Measurements from ENCODE around the gene TBC1D2.

The TBC1D2 gene

GRCh38 chr9:98254228-98255060 is 1.0 kb downstream of the TBC1D2 start:
- peaks cover 40% of the 10 kb centered on the region for H3K79me2 ChIP-seq (ENCODE audit: control insufficient read depth, insufficient read depth, low read length)
- H3K56ac ChIP-seq (ENCODE audit: low read length) = peak overlapping the region; percentile 90
- no peak overlapping the region for H3K27ac ChIP-seq (ENCODE audit: low read depth, low read length)
- no peaks in the 10 kb centered on the region for H3K27me3 ChIP-seq (ENCODE audit: insufficient read depth, low read length, poor library complexity)
- H3K4me1 ChIP-seq (ENCODE audit: control insufficient read depth, low read depth, low read length) = peaks cover 11% of the 10 kb centered on the region
- peaks cover 2% of the 10 kb centered on the region for H3K36me3 ChIP-seq (ENCODE audit: control insufficient read depth, insufficient read depth, low read length)
- no peak overlapping the region for H3K23ac ChIP-seq (ENCODE audit: low read length)
- H3K18ac ChIP-seq (ENCODE audit: low read length) = no peak overlapping the region
- H3K4me2 ChIP-seq (ENCODE audit: low read length) = peak overlapping the region; percentile 59
- no CpG with 5 or more reads among the region's 5 CpGs for WGBS (ENCODE audit: extremely low coverage, insufficient coverage, low lambda C conversion rate)
- no peak overlapping the region for H2BK15ac ChIP-seq (replicated peaks; ENCODE audit: low read depth)
- H2AK5ac ChIP-seq (ENCODE audit: low read length) = no peak overlapping the region
- peak overlapping the region; percentile 66 for H3K4ac ChIP-seq (ENCODE audit: low read depth, low read length)
- peak overlapping the region; percentile 81 for H3K4me3 ChIP-seq (ENCODE audit: low read length)
- no peak overlapping the region for H2BK120ac ChIP-seq (ENCODE audit: low read depth, low read length)
- H3K79me1 ChIP-seq (ENCODE audit: low read length) = peaks cover 26% of the 10 kb centered on the region
- no peak overlapping the region for H4K5ac ChIP-seq (ENCODE audit: low read length)
- H4K8ac ChIP-seq (ENCODE audit: low read depth, low read length) = no peak overlapping the region
- DNase-seq = no peak
- H2BK5ac ChIP-seq (ENCODE audit: low read length) = no peak overlapping the region
- H3K9ac ChIP-seq (ENCODE audit: low read length) = peak overlapping the region; percentile 60

GRCh38 chr9:98253565-98253964 is 1.9 kb downstream of the TBC1D2 start:
- Histone ChIP-seq H3K23ac (ENCODE audit: low read length) (peak overlapping the region; percentile 51), H3K27ac (ENCODE audit: low read depth, low read length) (no peak overlapping the region)

GRCh38 chr9:98251551-98251950 is 3.9 kb downstream of the TBC1D2 start:
- peaks cover 40% of the 10 kb centered on the region for H3K79me2 ChIP-seq (ENCODE audit: control insufficient read depth, insufficient read depth, low read length)
- no peak for DNase-seq

More at GRCh38 chr9:98253565-98253964, 1.9 kb downstream of the TBC1D2 start:
- H4K5ac ChIP-seq (ENCODE audit: low read length) = no peak overlapping the region
- no peak for DNase-seq
- H3K4ac ChIP-seq (ENCODE audit: low read depth, low read length) = no peak overlapping the region
- H3K79me2 ChIP-seq (ENCODE audit: control insufficient read depth, insufficient read depth, low read length) = peaks cover 40% of the 10 kb centered on the region
- H3K4me1 ChIP-seq (ENCODE audit: control insufficient read depth, low read depth, low read length) = peaks cover 11% of the 10 kb centered on the region
- H3K4me2 ChIP-seq (ENCODE audit: low read length) = peak overlapping the region; percentile 47
- no peaks in the 10 kb centered on the region for H3K27me3 ChIP-seq (ENCODE audit: insufficient read depth, low read length, poor library complexity)
- no peak overlapping the region for H4K8ac ChIP-seq (ENCODE audit: low read depth, low read length)
- H2BK120ac ChIP-seq (ENCODE audit: low read depth, low read length) = no peak overlapping the region
- H2BK15ac ChIP-seq (replicated peaks; ENCODE audit: low read depth) = no peak overlapping the region
- H3K4me3 ChIP-seq (ENCODE audit: low read length) = peak overlapping the region; percentile 6
- H3K36me3 ChIP-seq (ENCODE audit: control insufficient read depth, insufficient read depth, low read length) = peaks cover 2% of the 10 kb centered on the region
- peaks cover 26% of the 10 kb centered on the region for H3K79me1 ChIP-seq (ENCODE audit: low read length)
- H2AK5ac ChIP-seq (ENCODE audit: low read length) = no peak overlapping the region
- peak overlapping the region; percentile 47 for H3K56ac ChIP-seq (ENCODE audit: low read length)
- no peak overlapping the region for H2BK5ac ChIP-seq (ENCODE audit: low read length)
- no peak overlapping the region for H3K18ac ChIP-seq (ENCODE audit: low read length)
- no CpG with 5 or more reads among the region's 3 CpGs for WGBS (ENCODE audit: extremely low coverage, insufficient coverage, low lambda C conversion rate)
- H3K9ac ChIP-seq (ENCODE audit: low read length) = peak overlapping the region; percentile 55

GRCh38 chr9:98249771-98250170 is 5.7 kb downstream of the TBC1D2 start:
- Histone ChIP-seq H3K27ac (ENCODE audit: low read depth, low read length) (no peak overlapping the region), H3K4me2 (ENCODE audit: low read length) (no peak overlapping the region), H3K9ac (ENCODE audit: low read length) (no peak overlapping the region), H3K79me1 (ENCODE audit: low read length) (peaks cover 26% of the 10 kb centered on the region), H3K56ac (ENCODE audit: low read length) (no peak overlapping the region), H3K4me1 (ENCODE audit: control insufficient read depth, low read depth, low read length) (peaks cover 13% of the 10 kb centered on the region), H4K8ac (ENCODE audit: low read depth, low read length) (no peak overlapping the region), H3K27me3 (ENCODE audit: insufficient read depth, low read length, poor library complexity) (no peaks in the 10 kb centered on the region), H3K18ac (ENCODE audit: low read length) (no peak overlapping the region), H3K36me3 (ENCODE audit: control insufficient read depth, insufficient read depth, low read length) (peaks cover 2% of the 10 kb centered on the region), H3K23ac (ENCODE audit: low read length) (no peak overlapping the region), H2BK15ac (replicated peaks; ENCODE audit: low read depth) (no peak overlapping the region), H3K4me3 (ENCODE audit: low read length) (no peak overlapping the region), H4K5ac (ENCODE audit: low read length) (no peak overlapping the region), H2AK5ac (ENCODE audit: low read length) (no peak overlapping the region), H2BK5ac (ENCODE audit: low read length) (no peak overlapping the region), H2BK120ac (ENCODE audit: low read depth, low read length) (no peak overlapping the region), H3K4ac (ENCODE audit: low read depth, low read length) (no peak overlapping the region), H3K79me2 (ENCODE audit: control insufficient read depth, insufficient read depth, low read length) (peaks cover 38% of the 10 kb centered on the region)
- no peak for DNase-seq
- WGBS (ENCODE audit: extremely low coverage, insufficient coverage, low lambda C conversion rate) = no CpG with 5 or more reads among the region's 2 CpGs

More at GRCh38 chr9:98251551-98251950, 3.9 kb downstream of the TBC1D2 start:
- no peak overlapping the region for H3K56ac ChIP-seq (ENCODE audit: low read length)
- no peak overlapping the region for H3K4me2 ChIP-seq (ENCODE audit: low read length)
- H3K18ac ChIP-seq (ENCODE audit: low read length) = no peak overlapping the region
- no peak overlapping the region for H4K5ac ChIP-seq (ENCODE audit: low read length)
- no peak overlapping the region for H3K9ac ChIP-seq (ENCODE audit: low read length)
- no peak overlapping the region for H2BK120ac ChIP-seq (ENCODE audit: low read depth, low read length)
- WGBS (ENCODE audit: extremely low coverage, insufficient coverage, low lambda C conversion rate) = no CpG with 5 or more reads among the region's 9 CpGs
- H3K4me3 ChIP-seq (ENCODE audit: low read length) = no peak overlapping the region
- H3K27me3 ChIP-seq (ENCODE audit: insufficient read depth, low read length, poor library complexity) = no peaks in the 10 kb centered on the region
- H4K8ac ChIP-seq (ENCODE audit: low read depth, low read length) = no peak overlapping the region
- no peak overlapping the region for H3K27ac ChIP-seq (ENCODE audit: low read depth, low read length)
- no peak overlapping the region for H2BK15ac ChIP-seq (replicated peaks; ENCODE audit: low read depth)
- no peak overlapping the region for H2BK5ac ChIP-seq (ENCODE audit: low read length)
- H3K23ac ChIP-seq (ENCODE audit: low read length) = no peak overlapping the region
- H3K79me1 ChIP-seq (ENCODE audit: low read length) = peaks cover 28% of the 10 kb centered on the region
- peaks cover 2% of the 10 kb centered on the region for H3K36me3 ChIP-seq (ENCODE audit: control insufficient read depth, insufficient read depth, low read length)
- H3K4ac ChIP-seq (ENCODE audit: low read depth, low read length) = no peak overlapping the region
- H3K4me1 ChIP-seq (ENCODE audit: control insufficient read depth, low read depth, low read length) = peaks cover 12% of the 10 kb centered on the region
- H2AK5ac ChIP-seq (ENCODE audit: low read length) = no peak overlapping the region

- Histone ChIP-seq H4K8ac (ENCODE audit: low read depth, low read length) (no peak overlapping the region), H3K9ac (ENCODE audit: low read length) (no peak overlapping the region), H4K5ac (ENCODE audit: low read length) (no peak overlapping the region), H3K4me2 (ENCODE audit: low read length) (no peak overlapping the region), H3K4me3 (ENCODE audit: low read length) (no peak overlapping the region), H2BK120ac (ENCODE audit: low read depth, low read length) (no peak overlapping the region), H2BK5ac (ENCODE audit: low read length) (no peak overlapping the region), H3K4ac (ENCODE audit: low read depth, low read length) (no peak overlapping the region), H3K4me1 (ENCODE audit: control insufficient read depth, low read depth, low read length) (peaks cover 9% of the 10 kb centered on the region), H2AK5ac (ENCODE audit: low read length) (no peak overlapping the region), H3K79me1 (ENCODE audit: low read length) (peaks cover 25% of the 10 kb centered on the region), H3K36me3 (ENCODE audit: control insufficient read depth, insufficient read depth, low read length) (peaks cover 2% of the 10 kb centered on the region), H3K27me3 (ENCODE audit: insufficient read depth, low read length, poor library complexity) (no peaks in the 10 kb centered on the region), H2BK15ac (replicated peaks; ENCODE audit: low read depth) (no peak overlapping the region), H3K56ac (ENCODE audit: low read length) (no peak overlapping the region), H3K79me2 (ENCODE audit: control insufficient read depth, insufficient read depth, low read length) (peaks cover 31% of the 10 kb centered on the region), H3K27ac (ENCODE audit: low read depth, low read length) (no peak overlapping the region), H3K23ac (ENCODE audit: low read length) (no peak overlapping the region), H3K18ac (ENCODE audit: low read length) (no peak overlapping the region)
- no CpG with 5 or more reads among the region's 16 CpGs for WGBS (ENCODE audit: extremely low coverage, insufficient coverage, low lambda C conversion rate)
- DNase-seq = no peak
Measured at GRCh38 chr9:98248737-98249474, 6.5 kb downstream of the TBC1D2 start.

Data from mesendoderm (in vitro differentiated cells).